GM10248 (cell line): ENCODE data around the gene CHST8.
"Not testable (repeated sequence)": the region's sequence is repeated elsewhere in the genome, so short reads cannot be mapped to it uniquely, and the experiment has no call there.

ENCODE experiments used
- CTCF ChIA-PET: fragments of 300-600 bp; sonication (Branson Sonifier 250); formaldehyde crosslinking; extraction: SDS; loops from one replicate; lab custom pipeline; 2021; ENCODE audit warnings: antibody characterized with exemption; lab: Yijun Ruan, JAX
- POLR2A ChIA-PET: fragments of 350-650 bp; sonication (Branson Sonifier 250); formaldehyde crosslinking; extraction: SDS; loops from one replicate; lab custom pipeline; 2020; ENCODE audit warnings: antibody characterized with exemption; lab: Yijun Ruan, JAX
- DNase-seq: peaks from one replicate; pipeline ENCODE4 v3.0.0; 2012; ENCODE audit errors: extremely low spot score
- TF ChIP-seq, protein P1 (sequence below): IDR thresholded peaks from 2 replicates; pipeline ENCODE4 v1.5.1; 2012; ENCODE audit warnings: mild to moderate bottlenecking, low read depth; ENCODE audit errors: extremely low read depth, missing control alignments, control extremely low read depth

Gene CHST8

DNA sequence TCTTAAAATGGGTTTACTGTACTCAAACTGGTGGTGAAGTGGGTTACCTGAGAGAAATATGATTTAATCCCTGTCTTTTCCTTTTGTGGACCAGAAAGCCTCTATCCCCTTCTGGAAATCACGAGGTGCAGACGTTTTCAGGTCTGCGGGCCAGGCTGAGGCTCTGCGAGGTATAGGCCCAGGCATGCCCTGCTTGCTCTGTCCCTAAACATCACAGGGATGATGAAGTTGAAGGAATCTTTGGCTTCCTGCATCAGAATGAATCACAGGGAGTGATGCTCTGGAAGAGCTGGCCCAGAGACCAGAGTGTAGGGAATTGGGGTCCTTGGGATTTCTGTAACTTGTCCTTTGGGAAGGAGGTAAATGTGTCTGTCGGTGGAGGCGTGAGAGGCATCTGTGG lies 18.4 kb upstream of the CHST8 start:
- CTCF ChIA-PET, result interaction anchor here (1.8 kb wide), 1 partner anchor 9 kb away, joined by 5 read pairs; no protein-coding TSS in a partner anchor
- no peak for DNase-seq
- POLR2A ChIA-PET, result no interaction called here
- TF ChIP-seq, protein P1, sequence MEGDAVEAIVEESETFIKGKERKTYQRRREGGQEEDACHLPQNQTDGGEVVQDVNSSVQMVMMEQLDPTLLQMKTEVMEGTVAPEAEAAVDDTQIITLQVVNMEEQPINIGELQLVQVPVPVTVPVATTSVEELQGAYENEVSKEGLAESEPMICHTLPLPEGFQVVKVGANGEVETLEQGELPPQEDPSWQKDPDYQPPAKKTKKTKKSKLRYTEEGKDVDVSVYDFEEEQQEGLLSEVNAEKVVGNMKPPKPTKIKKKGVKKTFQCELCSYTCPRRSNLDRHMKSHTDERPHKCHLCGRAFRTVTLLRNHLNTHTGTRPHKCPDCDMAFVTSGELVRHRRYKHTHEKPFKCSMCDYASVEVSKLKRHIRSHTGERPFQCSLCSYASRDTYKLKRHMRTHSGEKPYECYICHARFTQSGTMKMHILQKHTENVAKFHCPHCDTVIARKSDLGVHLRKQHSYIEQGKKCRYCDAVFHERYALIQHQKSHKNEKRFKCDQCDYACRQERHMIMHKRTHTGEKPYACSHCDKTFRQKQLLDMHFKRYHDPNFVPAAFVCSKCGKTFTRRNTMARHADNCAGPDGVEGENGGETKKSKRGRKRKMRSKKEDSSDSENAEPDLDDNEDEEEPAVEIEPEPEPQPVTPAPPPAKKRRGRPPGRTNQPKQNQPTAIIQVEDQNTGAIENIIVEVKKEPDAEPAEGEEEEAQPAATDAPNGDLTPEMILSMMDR, result no peak

DNA sequence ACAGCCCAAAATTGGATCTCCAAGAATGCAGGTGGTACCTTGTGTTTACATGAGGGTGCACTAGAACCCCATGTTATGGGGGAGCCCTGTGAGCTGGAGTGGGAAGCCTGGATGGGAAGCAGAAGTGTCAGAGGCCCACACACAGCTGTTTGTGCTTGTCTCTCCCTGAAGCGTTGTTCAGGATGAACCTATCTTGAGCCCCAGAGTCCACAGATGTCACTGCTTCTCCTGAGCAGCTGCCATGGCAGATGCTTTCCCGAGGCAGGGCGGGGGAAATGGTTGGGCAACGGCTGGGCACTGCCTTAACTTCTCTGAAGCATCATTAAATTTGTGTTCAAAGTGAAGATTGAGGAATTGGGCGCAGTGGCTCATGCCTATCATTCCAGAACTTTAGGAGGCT lies 17.1 kb upstream of the CHST8 start:
- ChIA-PET POLR2A (no interaction called here), CTCF (no interaction called here)
- TF ChIP-seq, protein P1, result no peak
- DNase-seq, result no peak

DNA sequence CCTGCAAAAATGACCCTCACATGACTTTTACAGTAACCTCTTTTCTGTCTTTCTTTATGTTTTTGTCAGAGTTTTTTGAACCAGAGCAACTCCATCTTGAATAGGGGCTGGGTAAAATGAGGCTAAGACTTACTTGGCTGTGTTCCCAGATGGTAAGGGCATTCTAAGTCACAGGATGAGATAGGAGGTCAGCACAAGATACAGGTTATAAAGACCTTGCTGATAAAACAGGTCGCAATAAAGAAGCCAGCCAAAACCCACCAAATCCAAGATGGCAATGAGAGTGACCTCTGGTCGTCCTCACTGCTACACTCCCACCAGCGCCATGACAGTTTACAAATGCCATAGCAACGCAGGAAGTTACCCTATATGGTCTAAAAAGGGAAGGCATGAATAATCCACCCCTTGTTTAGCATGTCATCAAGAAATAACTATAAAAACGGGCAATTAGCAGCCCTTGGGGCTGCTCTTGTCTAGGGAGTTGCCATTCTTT lies 15.9 kb upstream of the CHST8 start:
- DNase-seq, POLR2A ChIA-PET, CTCF ChIA-PET: not testable (repeated sequence)

DNA sequence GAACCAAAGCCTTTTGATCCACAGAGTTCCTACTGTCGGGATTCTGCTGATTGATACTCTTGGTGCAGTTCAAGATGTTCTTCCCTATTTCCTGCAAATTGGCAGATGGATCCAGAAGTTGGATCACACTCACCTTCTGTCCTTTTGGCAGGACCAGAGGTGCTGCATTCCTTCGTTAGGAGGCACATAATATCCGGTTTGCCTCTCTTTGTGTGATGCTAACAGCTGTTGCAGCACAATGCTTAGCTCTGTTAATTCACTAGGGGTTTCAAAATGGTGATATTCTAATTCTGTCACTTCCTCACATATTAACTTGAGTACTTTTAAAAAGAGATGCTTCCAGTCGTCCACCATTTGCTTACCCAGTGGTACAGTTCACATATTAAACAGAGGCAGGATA lies 15.2 kb upstream of the CHST8 start:
- CTCF ChIA-PET, result no interaction called here
- no peak for DNase-seq
- POLR2A ChIA-PET, result no interaction called here
- TF ChIP-seq, protein P1, result no peak

DNA sequence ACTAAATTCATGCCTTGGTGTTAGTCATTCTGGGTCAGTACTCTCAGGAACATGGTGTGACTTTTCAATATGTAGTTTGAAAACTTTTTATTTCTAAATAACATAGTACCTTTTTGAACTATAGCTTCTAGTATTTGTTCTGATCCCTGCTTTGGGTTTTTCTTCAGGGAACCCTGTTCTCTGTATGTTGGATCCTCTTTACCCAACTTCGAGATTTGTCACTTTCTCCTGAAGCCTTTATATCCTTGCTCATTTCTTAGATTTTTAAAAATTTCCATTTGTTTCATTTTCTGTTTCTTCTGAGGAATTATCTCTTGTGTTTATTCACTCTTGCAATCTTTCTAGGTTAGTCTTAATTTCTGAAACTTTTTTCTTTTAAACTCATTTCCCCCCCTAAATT lies 12.4 kb upstream of the CHST8 start:
- POLR2A ChIA-PET, result no interaction called here
- CTCF ChIA-PET, result no interaction called here
- TF ChIP-seq, protein P1, result no peak
- DNase-seq, result no peak

DNA sequence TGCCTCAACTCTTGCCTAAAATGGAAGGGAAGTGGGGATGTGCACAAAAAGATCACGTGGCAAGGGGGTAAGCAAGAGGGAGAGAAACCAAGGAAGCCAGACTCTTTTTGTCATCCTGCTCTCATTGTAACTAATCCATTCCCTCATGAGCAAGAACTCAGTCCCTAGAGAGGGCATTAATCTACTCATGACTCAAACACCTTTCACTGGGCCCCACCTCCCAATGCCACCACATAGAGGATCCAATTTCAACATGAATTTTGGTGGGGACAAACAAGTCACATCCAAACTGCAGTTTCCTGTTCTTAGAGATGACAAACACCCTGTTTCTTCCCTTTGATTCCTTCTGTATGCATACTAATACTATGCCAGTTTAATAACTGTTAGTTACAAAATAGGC lies 11.2 kb upstream of the CHST8 start:
- POLR2A ChIA-PET, result no interaction called here
- DNase-seq, result no peak
- TF ChIP-seq, protein P1, result no peak
- CTCF ChIA-PET, result no interaction called here

DNA sequence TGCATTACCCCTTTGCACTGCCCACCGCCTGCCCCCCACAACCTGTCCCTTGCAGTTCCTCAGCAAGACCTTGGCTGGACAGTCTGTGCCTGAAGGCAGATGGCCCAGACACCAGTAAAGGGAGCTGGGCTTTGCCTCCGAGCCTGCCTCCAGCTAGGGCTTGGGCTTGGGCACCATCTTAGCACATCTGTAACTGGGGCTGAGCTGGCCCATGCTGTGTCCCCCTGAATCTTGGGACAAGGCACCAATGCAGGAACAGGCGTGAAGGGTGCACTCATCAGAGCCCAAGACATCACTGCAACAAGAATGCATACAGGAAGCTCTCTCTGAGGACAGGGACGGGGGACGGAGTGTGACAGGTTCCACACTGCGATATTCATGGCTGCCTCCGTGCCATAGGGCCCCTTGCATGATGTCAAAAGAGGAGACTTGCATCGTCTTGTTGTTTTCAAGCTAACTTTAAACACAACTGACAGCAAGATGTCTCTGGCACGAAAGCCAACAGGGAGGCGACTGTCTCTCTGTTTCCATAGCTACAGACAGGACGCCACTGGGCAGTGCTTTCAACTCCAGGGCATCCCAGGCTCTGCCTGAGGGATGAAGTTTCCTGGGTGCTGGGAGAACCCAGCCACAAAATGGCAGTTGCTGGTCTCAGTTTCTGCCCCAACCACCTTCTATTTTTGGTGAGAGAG lies 8.7 kb upstream of the CHST8 start:
- TF ChIP-seq, protein P1, result no peak
- ChIA-PET POLR2A (no interaction called here), CTCF (no interaction called here)
- no peak for DNase-seq
